Activated CD8-positive, alpha-beta memory T cell treated with anti-CD3 and anti-CD28 coated beads, Interleukin-2, amount 50 U/mL, for 1 hour (primary cell): ENCODE data around the gene ATP6V1B1.

ENCODE experiments used
- DNase-seq: peaks from one replicate; pipeline ENCODE4 v3.0.0-alpha.2; 2020; ENCODE audit errors: extremely low read depth

ATP6V1B1 gene

DNA sequence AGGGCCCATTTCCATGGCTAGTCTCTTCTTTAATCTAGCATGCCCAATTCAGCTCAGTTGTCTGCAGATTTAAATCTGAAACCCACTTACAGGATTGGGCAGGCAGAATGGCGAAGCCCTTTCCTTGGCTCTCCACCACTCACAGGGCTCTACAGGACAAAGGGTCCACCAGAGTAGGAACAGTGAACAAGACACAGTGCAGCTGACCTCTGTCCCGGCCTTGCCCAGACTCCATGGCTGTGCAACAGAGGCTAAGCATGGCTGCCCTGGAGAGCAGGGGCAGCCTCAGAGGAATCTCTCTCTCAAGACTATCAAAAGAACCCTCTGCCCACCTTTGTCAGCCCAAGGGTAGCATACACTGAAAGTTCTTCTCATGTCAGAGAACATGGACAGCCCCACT lies 9.7 kb upstream of the ATP6V1B1 start:
- no peak for DNase-seq

- no peak for DNase-seq
Measured at GRCh38 chr2:70927138-70927537, 8.6 kb upstream of the ATP6V1B1 start.

DNA sequence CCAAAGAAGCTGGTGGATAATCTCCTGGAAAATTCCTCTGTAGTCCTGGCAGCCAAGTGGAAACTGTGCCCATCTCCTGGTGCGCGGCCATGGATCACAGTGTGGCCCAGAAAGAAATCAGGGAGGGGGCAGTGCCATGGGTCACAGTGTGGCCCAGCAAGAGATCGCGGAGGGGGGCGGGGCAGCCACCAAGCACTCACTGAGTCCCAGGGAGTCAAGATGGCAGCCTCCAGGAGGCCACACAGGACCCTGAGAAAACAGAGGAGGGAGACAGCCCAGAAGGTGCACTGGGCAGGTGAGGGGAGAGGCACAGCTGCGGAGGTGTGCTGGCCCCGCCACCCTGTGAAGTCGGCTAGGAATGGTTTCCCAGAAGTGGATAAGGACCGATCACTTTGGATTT lies 8.1 kb upstream of the ATP6V1B1 start:
- no peak for DNase-seq

DNA sequence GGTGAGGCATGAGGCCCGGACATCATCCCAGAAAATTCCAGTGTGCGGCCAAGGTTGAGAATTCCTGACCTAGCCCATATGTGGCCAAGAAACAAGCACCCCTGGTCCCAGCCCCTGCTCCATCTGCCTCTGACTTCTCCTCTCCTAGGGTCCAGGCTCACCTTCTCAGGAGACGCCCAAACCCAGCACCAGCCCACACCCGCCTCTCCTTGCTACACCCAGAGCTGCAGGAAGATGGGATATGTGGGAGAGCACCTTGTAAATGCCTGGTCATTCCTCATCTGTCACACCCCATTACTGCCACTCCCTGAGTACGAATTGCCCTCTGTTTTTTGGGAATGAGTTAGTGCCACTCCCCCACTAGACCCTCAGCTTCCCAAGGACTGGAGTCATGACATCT lies 7.3 kb upstream of the ATP6V1B1 start:
- DNase-seq, result no peak

DNA sequence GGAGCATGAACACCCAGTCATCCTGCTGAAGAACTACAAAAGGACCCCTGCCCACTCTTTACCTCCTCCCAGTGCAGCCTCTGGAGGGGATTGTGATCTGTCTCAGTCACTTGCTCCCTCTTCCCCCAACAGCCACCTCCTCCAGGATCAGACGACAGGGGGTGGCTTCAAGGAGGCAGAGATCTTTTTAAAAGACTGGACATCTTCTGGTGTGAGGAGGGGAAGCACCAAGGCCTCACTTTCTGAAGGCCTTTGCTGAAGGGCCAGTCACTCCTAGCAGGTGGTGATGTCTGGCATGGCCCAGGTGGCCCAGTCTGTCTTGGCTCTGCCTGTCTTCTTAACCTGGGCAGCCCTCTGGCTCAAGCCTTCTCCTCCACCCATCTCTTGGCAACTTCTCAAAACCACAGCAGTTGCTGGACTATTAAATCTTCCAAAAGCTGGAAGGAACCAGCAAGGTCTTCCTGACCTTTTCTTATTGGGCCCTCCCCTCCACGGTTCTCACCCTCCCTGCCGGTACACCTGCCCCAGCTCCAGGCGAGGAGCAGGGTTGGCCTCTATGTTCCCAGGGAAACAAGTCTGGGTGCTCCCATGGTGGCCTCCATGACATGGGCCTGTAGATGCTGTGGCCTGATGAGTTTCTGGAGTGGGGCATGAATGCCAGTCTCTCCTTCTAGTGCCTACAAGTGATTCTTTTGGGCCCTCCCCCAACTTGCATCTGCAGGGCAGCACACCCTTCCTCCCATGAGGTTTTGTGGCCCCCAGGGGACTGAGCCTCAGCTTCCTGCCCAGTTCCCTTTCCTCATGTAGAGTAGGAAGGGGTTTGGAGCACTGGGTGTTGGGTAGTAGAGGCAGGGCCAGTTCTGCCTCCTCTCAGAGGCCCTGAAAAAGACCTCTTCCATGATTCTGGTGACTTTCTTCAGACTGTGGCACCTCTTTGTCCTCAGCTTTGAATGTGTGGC lies 5.0 kb upstream of the ATP6V1B1 start:
- DNase-seq, result no peak

DNA sequence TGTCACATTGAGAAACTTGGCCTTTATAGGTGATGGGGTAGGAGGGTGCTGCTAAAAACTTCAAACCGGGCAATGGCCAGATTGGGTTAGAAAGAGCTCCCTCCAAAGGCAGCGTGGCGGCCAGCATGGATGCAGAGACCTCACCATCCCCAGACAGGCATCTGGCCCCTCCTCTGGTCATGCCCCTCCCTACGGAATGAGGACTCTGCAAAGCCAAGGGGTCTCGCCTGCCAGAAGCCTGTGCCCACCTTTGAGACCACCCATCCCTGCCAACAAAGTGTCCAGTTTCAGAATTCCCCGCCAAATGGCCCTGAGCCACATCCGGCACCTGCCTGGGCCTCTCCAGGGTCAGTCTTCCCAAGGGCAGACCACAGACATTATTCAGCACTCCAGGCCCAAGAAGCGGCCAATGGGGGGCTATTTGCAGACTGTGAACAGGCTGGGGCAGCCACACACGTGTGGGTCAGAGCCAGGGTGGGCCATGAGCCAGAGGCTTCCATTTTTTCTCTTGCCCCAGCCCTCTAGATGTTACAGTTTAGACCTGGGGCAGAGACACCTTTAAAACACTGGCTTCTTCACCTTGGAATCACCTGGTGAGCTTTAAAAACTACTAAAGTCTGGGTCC lies 4.2 kb upstream of the ATP6V1B1 start:
- no peak for DNase-seq

DNA sequence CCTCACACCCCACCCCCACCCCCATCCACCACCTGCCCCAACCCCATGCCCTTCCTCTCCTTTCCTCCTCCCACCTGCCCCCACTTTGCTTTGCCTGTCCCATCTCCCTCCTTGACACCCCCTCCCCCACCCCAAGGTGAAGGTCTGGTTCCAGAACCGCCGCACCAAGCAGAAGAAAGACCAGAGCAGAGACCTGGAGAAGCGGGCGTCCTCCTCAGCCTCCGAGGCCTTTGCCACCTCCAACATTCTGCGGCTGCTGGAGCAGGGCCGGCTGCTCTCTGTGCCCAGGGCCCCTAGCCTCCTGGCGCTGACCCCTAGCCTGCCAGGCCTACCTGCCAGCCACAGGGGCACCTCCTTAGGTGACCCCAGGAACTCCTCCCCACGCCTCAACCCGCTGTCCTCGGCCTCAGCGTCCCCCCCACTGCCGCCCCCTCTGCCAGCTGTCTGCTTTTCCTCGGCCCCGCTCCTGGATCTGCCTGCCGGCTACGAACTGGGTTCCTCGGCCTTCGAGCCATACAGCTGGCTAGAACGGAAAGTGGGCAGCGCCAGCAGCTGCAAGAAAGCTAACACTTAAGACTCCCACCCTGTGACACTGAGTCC lies 3.0 kb upstream of the ATP6V1B1 start:
- no peak for DNase-seq

- no peak for DNase-seq
Measured at GRCh38 chr2:70934981-70935380, 719 bp upstream of the ATP6V1B1 start.

DNA sequence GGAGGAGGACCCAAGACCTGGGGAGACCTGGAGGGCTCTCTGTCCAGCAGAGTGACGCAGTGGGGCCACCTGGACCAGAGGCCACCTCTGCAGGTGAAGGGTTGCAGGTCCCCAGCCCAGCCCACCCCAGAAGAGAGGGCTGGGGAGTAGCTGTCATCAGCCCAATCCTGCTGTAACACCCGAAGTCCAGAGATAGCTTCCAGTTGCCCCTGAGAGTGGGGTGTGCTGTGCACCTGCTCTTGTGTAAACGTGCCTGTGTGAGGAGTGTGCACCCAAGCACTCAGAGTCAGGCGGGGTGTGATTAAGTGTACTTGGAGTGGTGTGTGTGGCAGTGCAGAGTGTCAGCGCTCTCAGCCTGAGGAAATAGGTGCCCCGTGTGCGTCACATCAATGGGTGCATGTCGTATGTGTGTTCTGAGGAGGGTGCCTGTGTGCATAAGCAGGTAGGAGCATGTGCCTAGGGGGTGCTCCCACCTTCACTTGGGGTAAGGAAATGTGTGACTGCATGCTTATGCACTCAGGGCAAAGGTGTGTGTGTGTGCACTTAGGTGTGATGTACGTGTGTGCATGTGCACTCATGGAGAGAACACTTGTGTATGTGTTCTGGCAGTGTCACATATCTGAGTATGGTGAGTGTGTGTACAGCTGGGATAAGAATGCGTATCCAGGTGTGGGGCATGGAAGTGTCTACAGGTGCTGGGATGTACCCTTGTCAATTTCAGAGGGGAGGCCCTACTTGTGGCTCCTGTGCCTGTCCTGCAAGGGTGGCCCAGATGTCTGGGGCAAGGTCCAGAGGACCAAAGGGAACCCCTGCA lies 672 bp downstream of the ATP6V1B1 start:
- no peak for DNase-seq

DNA sequence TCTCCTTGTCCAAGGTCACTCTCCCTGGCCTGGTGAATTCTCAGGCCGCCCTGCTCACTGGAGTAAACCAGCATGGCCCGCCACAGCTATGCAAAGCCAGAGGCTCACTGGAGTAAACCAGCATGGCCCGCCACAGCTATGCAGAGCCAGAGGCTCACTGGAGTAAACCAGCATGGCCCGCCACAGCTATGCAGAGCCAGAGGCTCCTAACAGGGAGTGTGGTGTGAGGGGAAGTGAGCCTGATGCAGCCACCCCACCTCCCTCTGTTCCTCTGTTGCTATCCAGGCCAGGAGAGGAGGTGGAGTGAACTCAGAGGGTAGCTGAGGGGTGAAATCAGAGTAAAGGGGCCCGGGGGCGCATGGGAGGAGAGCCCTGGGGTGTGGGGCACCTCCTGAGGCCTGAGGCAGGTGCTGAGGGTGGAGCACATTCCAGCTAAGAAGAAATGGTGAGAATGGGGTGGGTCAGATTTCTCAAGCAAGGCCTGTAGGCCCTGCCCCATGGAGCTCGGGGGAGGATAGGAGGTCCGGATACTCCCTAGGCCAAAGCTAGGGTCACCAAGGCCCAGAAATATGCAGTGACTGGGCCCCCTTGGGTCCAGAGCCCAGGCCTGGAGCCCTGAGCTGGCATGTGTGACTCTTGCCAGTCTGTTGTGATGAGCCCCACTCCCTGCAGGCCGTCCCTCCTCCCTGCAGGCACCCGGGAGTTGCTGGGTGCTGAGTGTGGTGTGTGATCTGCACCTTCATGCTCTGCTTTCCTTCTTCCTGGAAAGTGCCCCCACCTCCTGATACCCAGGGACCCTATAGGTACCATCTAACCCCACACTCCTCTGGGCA lies 1.5 kb downstream of the ATP6V1B1 start:
- DNase-seq, result no peak

- no peak for DNase-seq
Measured at GRCh38 chr2:70937866-70938585, 2.3 kb downstream of the ATP6V1B1 start.

DNA sequence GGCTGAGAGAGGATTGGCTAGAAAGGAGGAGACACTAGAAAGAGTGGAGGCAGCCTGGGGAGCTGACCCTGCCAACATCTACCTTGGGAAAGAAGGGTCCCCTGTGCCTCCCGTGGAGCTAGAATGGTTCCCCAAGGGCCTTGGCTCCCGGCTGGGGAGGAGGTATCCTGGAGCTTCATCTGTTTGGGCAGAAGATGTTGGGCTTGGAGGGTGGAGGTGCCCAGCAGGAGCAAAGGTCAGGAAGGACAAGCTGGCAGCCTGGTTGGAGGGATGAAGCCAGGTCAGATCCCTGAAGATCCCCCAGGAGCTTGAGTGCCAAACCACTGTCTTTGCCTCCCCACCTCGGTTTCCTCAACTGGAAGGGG lies 2.9 kb downstream of the ATP6V1B1 start:
- DNase-seq, result no peak

- DNase-seq, result no peak
Measured at GRCh38 chr2:70939001-70939838, 3.5 kb downstream of the ATP6V1B1 start.

- no peak for DNase-seq
Measured at GRCh38 chr2:70939839-70940580, 4.3 kb downstream of the ATP6V1B1 start.

DNA sequence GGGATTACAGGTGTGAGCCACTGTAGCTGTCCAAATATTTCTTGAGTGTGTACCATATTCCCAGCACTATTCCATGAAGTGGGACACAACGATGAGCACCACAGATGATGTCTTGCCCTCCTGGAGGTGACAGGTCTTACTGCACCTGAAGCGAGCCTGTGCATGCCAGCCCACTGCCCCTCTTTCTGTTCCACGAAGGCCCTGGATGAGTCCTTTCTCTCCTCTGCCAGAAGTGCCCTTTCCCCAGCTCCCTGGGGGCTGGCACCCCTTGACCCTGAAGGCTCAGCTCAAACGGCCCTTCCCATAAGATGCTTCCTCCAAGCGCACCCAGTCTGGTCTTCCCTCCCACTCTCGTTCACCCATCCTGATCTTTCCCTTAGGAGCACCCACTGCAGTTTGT lies 5.5 kb downstream of the ATP6V1B1 start:
- DNase-seq, result no peak

- no peak for DNase-seq
Measured at GRCh38 chr2:70941701-70942100, 6.0 kb downstream of the ATP6V1B1 start.

DNA sequence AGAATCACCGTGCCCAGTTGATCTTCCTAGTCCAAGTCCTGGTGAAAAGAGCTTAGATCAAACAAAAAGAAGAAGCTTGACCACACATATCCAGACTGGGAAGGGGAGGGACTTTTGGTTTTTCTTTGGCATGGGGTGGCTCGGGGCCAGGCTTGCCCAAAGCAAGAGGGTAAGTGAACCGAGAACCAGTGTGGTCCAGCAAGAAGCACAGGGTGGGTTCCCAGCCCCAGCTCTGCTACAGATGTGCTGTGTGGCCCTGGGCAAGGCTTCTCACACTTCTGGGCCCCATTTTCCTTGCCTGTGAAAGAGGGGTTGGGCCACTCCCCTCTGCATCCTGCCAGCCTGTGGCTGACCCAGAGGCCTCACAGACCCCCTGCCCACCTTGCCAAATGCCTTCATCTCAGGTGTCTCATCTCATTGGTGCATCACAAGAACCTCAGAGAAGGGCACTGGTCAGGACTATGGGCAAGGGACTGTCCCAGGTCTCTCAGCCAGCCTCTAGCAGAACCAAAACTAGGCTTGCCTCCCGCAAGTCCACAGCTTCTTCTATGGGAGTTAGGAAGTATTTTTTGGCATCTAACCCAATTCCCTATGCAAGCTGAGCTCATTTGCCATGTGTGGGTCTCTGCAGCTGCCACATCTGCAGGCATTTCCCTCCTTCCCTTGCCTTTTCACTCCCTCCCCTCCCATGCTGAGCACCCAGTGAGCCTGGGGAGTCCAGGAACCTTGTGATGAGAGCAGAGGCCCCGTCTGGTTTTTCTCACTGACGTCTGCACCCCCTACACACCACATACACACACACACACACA lies 6.9 kb downstream of the ATP6V1B1 start:
- DNase-seq, result no peak
